Measurements from ENCODE around the gene NTN4.
"Not testable (repeated sequence)": the region's sequence is repeated elsewhere in the genome, so short reads cannot be mapped to it uniquely, and the experiment has no call there.

GRCh38 chr12:95677782-95678181 lies 112.8 kb downstream of the NTN4 start:
- TF ChIP-seq CTCF (IDR thresholded peaks at IDR 0.05; ENCODE audit: low read depth, low read length, missing input control); RAD21 (IDR thresholded peaks at IDR 0.05): not testable (repeated sequence)

Measured in liver (tissue), 3 donors.